OCI-LY7 (cell line): ENCODE measurements around the gene TMEM114.

Source experiments
- EZH2phosphoT487 ChIP-seq: fragments of 200-600 bp; sonication (generic); IDR thresholded peaks from 2 replicates; pipeline ENCODE4 v1.6.1; 2018; ENCODE audit warnings: low read depth, borderline replicate concordance, mild to moderate bottlenecking, mixed run types, antibody characterized with exemption, low read length, moderate library complexity, mixed read lengths
- TF ChIP-seq, protein P1 (sequence below): fragments of 200-600 bp; sonication (generic); conservative IDR thresholded peaks from 2 replicates; pipeline ENCODE4 v1.5.1; 2014; ENCODE audit warnings: mild to moderate bottlenecking, antibody characterized with exemption, low read length, moderate library complexity, mixed read lengths

DNA sequence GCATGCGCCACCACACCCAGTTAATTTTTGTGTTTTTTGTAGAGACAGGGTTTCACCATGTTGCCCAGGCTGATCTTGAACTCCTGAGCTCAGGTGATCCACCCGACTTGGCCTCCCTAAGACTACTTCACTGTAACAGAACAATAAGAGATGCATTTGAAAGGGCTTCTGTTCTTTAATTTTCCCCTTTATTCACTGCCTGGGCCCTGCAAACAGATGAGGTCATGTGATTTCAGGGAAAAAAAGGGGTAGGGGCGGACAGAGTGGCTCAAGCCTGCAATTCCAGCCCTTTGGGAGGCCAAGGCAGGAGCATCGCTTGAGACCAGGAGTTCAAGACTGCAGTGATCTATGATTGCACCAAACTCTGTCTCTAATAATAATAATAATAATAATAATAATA is 36.3 kb downstream of the TMEM114 start:
- TF ChIP-seq, protein P1, sequence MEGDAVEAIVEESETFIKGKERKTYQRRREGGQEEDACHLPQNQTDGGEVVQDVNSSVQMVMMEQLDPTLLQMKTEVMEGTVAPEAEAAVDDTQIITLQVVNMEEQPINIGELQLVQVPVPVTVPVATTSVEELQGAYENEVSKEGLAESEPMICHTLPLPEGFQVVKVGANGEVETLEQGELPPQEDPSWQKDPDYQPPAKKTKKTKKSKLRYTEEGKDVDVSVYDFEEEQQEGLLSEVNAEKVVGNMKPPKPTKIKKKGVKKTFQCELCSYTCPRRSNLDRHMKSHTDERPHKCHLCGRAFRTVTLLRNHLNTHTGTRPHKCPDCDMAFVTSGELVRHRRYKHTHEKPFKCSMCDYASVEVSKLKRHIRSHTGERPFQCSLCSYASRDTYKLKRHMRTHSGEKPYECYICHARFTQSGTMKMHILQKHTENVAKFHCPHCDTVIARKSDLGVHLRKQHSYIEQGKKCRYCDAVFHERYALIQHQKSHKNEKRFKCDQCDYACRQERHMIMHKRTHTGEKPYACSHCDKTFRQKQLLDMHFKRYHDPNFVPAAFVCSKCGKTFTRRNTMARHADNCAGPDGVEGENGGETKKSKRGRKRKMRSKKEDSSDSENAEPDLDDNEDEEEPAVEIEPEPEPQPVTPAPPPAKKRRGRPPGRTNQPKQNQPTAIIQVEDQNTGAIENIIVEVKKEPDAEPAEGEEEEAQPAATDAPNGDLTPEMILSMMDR = no peak
- no peak for TF ChIP-seq EZH2phosphoT487
